ENCODE results near the gene RPN2.

GRCh38 chr20:37205130-37205529 lies 26.0 kb downstream of the RPN2 start:
- no peak for TF ChIP-seq CTCF (IDR thresholded peaks at IDR 0.05)
- no peak for TF ChIP-seq POLR2A (IDR thresholded peaks at IDR 0.05; ENCODE audit: low read depth)
- TF ChIP-seq POLR2AphosphoS5 (IDR thresholded peaks at IDR 0.05) = no peak
